ENCODE results near the gene ZXDA. TPM values are rescaled to one million over a fixed set of nuclear protein-coding genes. Genes with fewer than 3 reads are reported as not detected.
"Not testable (repeated sequence)": the region's sequence is repeated elsewhere in the genome, so short reads cannot be mapped to it uniquely, and the experiment has no call there.

The ZXDA gene
- total RNA-seq, 1 experiment from 2014 or later = 2.4 TPM

GRCh38 chrX:57915680-57916079 lies 5.4 kb upstream of the ZXDA start:
- Histone ChIP-seq H3K4me3 (no peak overlapping the region), H3F3A (ENCODE audit: insufficient read depth, low read depth) (no peaks in the 10 kb centered on the region), H3K4me1 (replicated peaks; ENCODE audit: insufficient read depth) (peaks cover 8% of the 10 kb centered on the region; the same call in 1 of the 2 replicates), H3K36me3 (ENCODE audit: low read depth) (no peaks in the 10 kb centered on the region), H3K9me3 (ENCODE audit: insufficient read depth, low read depth) (no peaks in the 10 kb centered on the region), H3K79me2 (ENCODE audit: low read depth) (no peaks in the 10 kb centered on the region), H3K27ac (no peak overlapping the region), H2AFZ (no peak overlapping the region), H3K27me3 (ENCODE audit: insufficient read depth, low read depth) (no peaks in the 10 kb centered on the region), H3K9me2 (ENCODE audit: insufficient read depth) (no peaks in the 10 kb centered on the region), H4K20me1 (ENCODE audit: insufficient read depth) (no peaks in the 10 kb centered on the region), H3K4me2 (no peak overlapping the region)
- BruUV-seq (replicated peaks) = no TSS peak
- ChIA-PET CTCF (no interaction called here), POLR2A (ENCODE audit: unreplicated experiment) (no interaction called here)
- intact Hi-C loops (cut with micrococcal nuclease; ENCODE audit: unreplicated experiment) = loop anchor here (10.0 kb wide), 1 partner anchor 1151 kb away; no protein-coding TSS in a partner anchor
- TF ChIP-seq CTCF (conservative IDR thresholded peaks at IDR 0.05) = no peak
- TF ChIP-seq EZH2 (IDR thresholded peaks at IDR 0.05; ENCODE audit: low read depth) = no peak
- no peak for DNase-seq

GRCh38 chrX:57909595-57910286 lies 517 bp downstream of the ZXDA start:
- CTCF ChIA-PET; H3K9me3 ChIP-seq (ENCODE audit: insufficient read depth, low read depth); BruUV-seq (replicated peaks); H3K9me2 ChIP-seq (ENCODE audit: insufficient read depth); H3K79me2 ChIP-seq (ENCODE audit: low read depth); H3K27me3 ChIP-seq (ENCODE audit: insufficient read depth, low read depth); H4K20me1 ChIP-seq (ENCODE audit: insufficient read depth); H3K4me1 ChIP-seq (replicated peaks; ENCODE audit: insufficient read depth); H3F3A ChIP-seq (ENCODE audit: insufficient read depth, low read depth); H3K36me3 ChIP-seq (ENCODE audit: low read depth); POLR2A ChIA-PET (ENCODE audit: unreplicated experiment): not testable (repeated sequence)
- H3K4me3 ChIP-seq = peak overlapping the region; percentile 59; the same call in 1 of the 2 replicates
- intact Hi-C loops (cut with micrococcal nuclease; ENCODE audit: unreplicated experiment) = loop anchor here (5.0 to 10.0 kb wide), 2 partner anchors 317 to 1145 kb away; partner anchors contain the start of gene ZXDB
- peak in 1 of 2 experiments; percentile 41 for DNase-seq
- peak overlapping the region; percentile 49; the same call in 1 of the 2 replicates for H3K27ac ChIP-seq
- peak overlapping the region; percentile 67; the same call in 1 of the 2 replicates for H2AFZ ChIP-seq
- peak overlapping the region; percentile 60; the same call in 1 of the 2 replicates for H3K4me2 ChIP-seq

GRCh38 chrX:57908972-57909594 lies 1.2 kb downstream of the ZXDA start:
- CTCF ChIA-PET; H3F3A ChIP-seq (ENCODE audit: insufficient read depth, low read depth); H3K27me3 ChIP-seq (ENCODE audit: insufficient read depth, low read depth); H3K79me2 ChIP-seq (ENCODE audit: low read depth); H3K36me3 ChIP-seq (ENCODE audit: low read depth); H3K9me3 ChIP-seq (ENCODE audit: insufficient read depth, low read depth); intact Hi-C loops (cut with micrococcal nuclease; ENCODE audit: unreplicated experiment); H4K20me1 ChIP-seq (ENCODE audit: insufficient read depth); H3K27ac ChIP-seq; POLR2A ChIA-PET (ENCODE audit: unreplicated experiment); H3K9me2 ChIP-seq (ENCODE audit: insufficient read depth); BruUV-seq (replicated peaks); H3K4me1 ChIP-seq (replicated peaks; ENCODE audit: insufficient read depth); DNase-seq: not testable (repeated sequence)
- H3K4me3 ChIP-seq = peak overlapping the region; percentile 59; the same call in 1 of the 2 replicates
- H2AFZ ChIP-seq = peak overlapping the region; percentile 67; the same call in 1 of the 2 replicates
- peak overlapping the region; percentile 60; the same call in 1 of the 2 replicates for H3K4me2 ChIP-seq

- no peaks in the 10 kb centered on the region for H3F3A ChIP-seq (ENCODE audit: insufficient read depth, low read depth)
- CTCF ChIA-PET = no interaction called here
- H3K79me2 ChIP-seq (ENCODE audit: low read depth) = no peaks in the 10 kb centered on the region
- no peaks in the 10 kb centered on the region for H4K20me1 ChIP-seq (ENCODE audit: insufficient read depth)
- no peaks in the 10 kb centered on the region for H3K27me3 ChIP-seq (ENCODE audit: insufficient read depth, low read depth)
- H3K9me2 ChIP-seq (ENCODE audit: insufficient read depth) = no peaks in the 10 kb centered on the region
- H3K36me3 ChIP-seq (ENCODE audit: low read depth) = no peaks in the 10 kb centered on the region
- H3K4me3 ChIP-seq = no peak overlapping the region
- no peak overlapping the region for H3K27ac ChIP-seq
- no peak for DNase-seq
- peaks cover 8% of the 10 kb centered on the region; the same call in 1 of the 2 replicates for H3K4me1 ChIP-seq (replicated peaks; ENCODE audit: insufficient read depth)
- no peak for TF ChIP-seq EZH2 (IDR thresholded peaks at IDR 0.05; ENCODE audit: low read depth)
- TF ChIP-seq CTCF (conservative IDR thresholded peaks at IDR 0.05) = no peak
- no TSS peak for BruUV-seq (replicated peaks)
- POLR2A ChIA-PET (ENCODE audit: unreplicated experiment) = interaction anchor here (0.6 kb wide), 1 partner anchor 663 kb away, joined by 4 read pairs; no protein-coding TSS in a partner anchor
- no peak overlapping the region for H3K4me2 ChIP-seq
- H2AFZ ChIP-seq = no peak overlapping the region
- intact Hi-C loops (cut with micrococcal nuclease; ENCODE audit: unreplicated experiment) = no loop called here
- H3K9me3 ChIP-seq (ENCODE audit: insufficient read depth, low read depth) = no peaks in the 10 kb centered on the region
Measured at GRCh38 chrX:57906790-57907189, 3.5 kb downstream of the ZXDA start.

Measured in PC-9 (cell line).